ENCODE measurements around the gene IL4R.

IL4R gene

DNA sequence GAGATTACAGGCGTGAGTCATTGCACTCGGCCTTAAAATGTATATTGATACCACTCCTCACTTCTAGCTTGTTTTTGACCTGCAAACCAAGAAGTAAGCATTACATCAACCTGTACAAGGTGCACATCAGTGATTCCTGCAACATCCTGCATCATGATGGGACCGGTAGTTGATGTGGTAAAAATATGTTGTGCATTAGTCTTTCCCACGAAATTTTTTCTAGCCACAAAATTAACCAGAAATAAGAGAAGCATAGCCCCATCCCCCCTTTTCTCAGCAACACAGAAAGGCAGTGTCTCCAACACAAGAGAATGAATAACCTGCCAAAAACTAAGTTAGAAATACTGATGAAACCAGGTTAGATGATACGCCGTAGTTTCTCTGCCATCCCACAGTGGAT lies 24.1 kb upstream of the IL4R start:
- no peak for DNase-seq

DNA sequence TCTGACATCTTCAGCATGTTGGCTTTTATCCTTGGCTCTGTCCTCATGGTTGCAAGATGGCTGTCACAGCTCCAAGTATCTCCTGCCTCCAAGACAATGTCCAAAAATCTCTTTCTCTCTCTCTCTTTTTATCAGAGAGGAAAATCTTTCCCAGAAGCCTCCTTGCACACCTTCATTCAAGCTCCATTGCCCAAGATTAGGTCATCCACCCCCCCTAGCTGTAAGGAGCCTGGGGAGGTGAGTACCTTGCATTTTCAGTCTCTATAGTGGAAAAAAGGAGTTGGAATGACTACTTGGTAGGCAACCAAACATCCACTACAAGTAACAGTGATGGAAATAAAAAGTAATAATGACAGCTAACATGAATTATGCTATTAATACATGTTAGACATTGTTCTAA lies 23.2 kb upstream of the IL4R start:
- no peak for DNase-seq

DNA sequence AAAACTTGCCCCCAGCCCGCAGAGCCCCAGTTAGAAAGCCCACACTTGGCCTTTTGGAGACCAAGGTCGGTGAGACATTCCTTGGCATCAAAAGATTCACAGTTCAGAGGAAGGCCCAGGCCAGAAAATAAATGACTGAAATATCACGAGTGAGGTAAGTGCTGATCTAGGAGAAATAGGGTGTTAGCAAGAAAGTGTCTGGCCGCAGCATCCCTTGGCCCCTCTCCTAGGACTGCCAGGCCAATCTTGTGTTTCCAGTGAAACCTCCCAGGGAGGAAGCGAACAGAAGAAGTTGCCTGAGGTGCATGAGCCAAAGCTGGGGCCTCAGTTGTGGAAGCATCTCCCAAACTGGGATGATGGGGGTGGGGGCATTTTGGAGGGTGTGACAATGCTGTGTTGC lies 22.7 kb upstream of the IL4R start:
- DNase-seq = no peak

DNA sequence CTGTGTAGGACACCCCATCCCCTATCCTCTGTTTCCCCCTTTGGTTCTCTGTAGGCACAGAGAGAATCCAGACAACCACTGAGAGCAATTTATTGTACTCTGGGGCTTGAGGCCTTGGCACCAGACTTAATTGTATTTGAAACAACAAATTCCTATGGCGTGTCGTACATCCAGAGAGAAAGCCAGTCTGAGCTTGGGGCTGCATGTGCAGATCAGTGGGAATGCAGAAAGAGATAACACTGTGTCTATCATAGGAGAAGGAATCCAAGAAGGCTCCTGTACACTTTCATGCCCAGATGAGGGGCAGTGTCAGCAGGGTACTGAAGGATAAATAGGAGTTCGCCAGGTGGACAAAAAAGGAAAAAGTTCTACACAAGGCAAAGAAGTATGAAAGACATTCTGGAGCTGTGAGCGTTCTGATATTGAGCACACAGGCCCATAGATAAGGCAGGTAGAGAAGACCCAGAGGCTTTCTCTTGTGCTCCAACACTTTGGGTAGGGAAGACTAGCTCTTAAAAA lies 22.0 kb upstream of the IL4R start:
- DNase-seq = no peak

DNA sequence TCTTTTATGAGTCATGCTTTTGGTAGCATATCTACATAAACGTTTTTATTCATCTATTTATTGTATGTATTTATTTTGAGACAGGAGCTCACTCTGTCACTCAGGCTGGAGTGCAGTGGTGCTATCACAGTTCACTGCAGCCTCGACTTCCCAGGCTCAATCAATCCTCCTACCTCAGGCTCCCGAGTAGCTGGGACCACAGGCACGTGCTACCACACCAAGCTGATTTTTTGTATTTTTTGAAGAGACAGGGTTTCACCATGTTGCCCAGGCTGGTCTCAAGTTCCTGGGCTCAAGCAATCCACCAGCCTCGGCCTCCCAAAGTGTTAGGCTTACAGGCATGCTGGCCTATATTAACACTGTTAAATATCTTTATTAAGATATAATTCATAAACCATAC lies 20.4 kb upstream of the IL4R start:
- DNase-seq = no peak

DNA sequence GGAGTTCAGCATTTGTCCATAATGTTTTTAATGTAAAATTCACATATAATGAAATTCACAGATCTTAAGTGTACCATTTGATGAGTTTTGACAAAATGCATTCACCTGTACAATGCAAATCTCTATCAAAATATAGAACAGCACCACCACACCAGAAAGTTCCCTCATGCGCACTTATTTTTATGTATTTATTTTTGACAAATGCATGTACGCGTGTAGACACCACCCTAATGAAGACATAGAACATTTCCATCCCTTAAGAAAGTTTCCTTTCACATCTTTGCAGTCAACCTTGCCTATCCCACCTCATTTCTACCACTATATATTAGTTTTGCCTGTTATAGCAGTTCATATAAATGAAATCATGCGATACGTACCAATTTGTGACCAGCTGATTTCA lies 15.6 kb upstream of the IL4R start:
- DNase-seq = no peak

DNA sequence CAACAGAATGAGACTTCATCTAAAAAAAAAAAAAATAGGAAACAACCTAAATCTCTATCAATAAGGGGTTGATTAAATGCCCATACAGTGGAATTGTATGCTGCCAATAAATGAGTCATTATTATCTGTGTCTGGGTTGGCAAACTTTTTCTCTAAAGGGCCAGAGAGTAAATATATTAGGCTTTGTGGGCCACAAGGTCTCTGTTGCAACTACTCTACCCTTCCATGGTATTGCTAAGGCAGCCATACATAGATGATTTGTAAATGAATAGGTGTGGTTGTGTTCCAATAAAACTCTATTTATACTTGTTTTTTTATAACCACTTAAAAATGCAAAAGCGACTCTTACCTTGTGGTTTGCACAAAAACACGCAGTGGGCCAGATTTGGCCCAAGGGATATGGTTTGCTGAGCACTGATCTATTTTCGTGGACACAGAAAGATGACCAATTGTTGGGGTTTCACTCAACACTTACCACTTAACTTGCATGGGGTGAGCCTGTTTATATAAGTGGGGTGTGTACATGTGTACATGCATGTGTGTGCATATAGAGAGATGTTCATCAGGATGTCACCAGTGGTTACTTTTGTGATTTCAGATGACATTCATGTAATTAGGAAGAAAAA lies 12.4 kb upstream of the IL4R start:
- DNase-seq = no peak

DNA sequence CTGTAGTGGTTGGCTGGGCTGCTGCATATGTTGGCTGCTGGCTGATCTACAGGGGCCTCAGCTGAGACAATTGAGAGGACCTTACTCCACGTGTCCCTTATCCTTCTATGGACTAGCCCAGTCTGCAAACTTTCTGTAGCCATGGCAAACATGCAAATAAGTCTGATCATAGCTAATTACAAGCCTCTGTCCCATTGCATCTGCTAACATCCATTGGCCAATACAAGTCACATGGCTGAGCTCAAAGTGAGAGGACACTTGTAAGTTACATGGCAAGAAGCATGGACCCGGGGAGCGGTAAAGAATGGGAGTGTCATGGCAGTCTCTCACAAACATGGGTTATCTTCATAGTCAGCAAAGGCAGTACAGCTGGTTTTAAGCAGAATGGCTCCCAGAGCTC lies 11.6 kb upstream of the IL4R start:
- DNase-seq = no peak

DNA sequence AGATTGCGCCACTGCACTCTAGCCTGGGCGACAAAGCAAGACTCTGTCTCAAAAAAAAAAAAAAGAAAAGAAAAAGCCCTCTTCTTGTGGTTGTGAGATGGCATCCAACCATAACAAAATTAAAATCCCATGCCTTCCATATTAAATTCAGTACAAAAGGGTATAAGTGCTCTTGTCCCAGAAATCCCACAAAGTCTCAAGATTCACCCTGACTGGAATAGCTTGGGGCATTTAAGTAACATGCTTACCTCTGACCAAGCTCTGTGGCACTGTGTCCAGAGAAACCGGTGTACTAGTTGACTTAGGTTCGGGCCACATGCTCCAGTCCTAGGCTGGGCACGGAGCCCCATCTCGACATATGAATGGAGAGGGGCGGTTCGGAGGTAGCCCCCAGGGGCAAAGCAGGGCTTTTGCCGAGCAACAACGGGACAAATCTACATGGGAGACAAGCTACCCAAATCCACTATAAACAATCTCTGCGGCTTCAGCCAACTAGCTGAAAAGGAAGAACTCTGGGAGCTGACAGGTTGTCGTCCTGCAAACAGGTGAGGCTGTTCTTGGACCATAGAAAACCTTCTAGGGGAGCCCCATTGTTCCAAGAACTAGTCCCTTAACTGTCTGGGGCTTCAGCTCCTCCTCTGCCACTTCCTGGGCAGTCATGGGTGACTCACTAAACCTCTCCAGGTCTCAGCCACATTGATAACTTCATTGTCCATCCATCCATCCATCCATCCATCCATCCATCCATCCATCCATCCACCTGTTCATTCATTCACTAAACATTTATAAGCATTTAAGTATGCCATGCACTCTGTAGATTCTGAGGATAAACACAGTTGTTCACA lies 10.3 kb upstream of the IL4R start:
- no peak for DNase-seq

DNA sequence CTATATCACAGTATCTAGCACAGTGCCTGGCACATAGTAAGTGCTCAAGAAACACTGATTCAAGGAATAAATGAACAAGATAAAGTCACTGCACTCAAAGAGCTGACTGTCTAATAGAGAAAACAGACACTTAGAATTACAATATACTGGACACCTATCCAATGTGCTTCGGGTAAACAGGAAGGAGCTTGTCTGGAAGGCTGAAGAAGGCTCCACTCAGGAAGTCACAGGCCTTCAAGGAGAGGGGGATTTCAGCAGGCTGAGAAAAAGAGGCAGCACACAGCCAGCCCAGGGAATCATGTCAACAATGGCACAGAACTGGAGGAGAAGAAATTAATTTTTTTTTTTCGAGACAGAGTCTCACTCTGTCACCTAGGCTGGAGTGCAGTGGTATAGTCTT lies 9.7 kb upstream of the IL4R start:
- DNase-seq = no peak

DNA sequence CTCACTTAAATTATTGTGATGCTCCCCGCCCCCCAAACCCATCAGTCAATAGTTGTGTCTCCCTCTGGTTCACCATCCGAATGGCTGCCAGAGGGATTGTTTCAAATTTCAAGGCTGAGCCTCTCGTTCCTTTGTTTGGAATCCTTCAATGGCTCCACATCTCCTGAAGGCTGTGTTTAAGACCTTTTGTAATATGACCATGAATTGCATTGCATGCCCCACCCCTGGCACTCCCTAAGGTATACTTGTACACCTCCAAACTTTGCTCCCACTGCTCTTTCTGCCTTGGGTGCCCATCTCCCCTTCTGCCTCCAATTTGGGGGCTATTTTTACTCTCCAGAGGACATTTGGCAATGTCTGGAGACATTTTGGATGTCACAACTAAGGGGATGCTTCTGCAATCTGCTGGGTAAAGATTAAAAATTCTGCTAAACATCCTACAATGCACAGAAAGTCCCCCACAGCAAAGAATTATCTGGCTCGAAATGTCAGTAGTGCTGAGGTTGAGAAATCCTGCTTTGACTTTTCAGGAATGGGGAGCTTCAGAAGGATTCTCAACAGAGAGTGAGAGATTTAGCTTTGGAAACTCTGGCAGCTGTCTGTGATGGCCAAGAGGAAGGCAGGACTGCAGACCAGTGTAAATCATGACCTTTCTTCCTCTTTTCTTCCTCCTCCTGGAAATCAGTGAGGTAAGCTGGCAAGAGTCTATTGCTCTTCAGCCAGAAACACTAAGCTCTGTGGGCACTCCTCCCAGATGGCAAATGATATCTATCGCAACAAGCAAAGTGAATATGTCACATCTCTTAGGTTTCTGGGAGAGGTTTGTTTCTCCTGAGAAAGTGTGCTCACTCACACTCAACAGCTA lies 8.7 kb upstream of the IL4R start:
- DNase-seq = no peak

DNA sequence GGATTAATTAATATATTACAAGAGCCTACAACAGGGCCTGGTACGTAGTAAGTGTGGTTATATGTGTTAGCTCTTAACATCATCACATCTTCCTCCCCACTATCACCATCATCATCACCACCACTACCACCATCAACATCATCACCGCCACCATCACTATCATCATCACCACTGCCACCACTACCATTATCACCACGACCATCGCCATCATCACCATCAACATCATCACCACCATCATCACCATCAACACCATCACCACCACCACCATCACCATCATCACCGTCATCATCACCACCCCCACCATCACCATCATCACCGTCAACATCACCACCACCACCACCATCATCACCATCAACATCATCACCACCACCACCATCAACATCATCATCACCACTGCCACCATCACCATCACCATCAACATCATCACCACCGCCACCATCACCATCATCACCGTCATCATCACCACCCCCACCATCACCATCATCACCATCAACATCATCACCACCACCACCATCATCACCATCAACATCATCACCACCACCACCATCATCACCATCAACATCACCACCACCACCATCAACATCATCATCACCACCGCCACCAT lies 7.8 kb upstream of the IL4R start:
- DNase-seq = no peak

DNA sequence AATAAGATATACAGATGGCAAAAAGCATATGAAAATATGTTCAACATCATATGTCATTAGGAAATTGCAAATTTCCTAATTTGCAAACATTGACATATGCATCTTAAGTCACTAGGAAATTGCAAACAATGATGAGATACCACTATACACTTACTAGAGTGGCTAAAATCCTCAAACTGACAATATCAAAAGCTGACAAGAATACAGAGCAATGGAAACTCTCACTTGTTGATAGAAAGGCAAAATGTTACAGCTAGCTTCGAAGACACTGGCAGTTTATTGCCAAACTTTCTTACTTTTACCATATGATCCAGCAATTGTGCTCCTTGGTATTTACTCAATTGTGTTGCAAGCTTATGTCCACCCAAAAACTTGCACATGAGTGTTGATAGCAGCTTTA lies 5.0 kb upstream of the IL4R start:
- no peak for DNase-seq

DNA sequence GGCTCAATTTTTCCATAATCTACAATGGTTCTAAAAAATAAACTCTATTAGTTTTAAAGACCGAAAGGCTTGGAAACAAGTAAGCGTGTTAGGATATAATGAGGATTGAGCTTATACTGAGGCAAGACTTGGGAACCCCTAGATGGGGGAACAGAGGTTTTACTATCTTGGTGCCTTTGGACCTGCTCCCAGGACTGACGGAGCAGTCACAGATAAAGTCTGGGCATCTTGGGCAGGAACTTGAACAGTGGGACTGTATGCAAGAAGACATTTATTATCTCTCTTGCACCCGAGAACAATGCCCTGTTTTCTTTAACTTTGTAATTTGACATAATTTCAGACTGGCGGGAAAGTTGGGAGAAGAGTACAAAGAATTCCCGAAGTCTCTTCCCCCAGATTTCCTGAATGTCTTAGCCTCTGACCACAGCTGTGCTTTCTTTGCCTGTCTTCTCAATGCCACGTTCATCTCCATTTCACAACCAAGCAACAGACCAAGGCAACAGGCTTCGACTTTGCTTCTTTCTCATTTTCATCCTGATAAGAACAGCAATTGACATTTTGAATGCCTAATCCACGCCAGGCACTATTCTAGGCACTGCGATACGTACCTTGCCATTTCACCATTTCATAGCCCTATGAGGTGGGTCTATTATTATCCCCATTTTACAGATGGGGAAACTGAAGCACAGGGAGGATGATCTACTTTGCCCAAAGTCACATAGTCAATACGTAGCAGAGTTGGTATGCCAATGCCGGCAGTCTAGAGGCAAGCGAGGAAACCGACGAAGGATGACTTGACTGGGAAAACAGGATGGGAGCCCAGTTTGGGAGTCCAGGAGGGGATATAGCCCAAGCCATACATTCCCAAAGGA lies 3.0 kb upstream of the IL4R start:
- DNase-seq = no peak

DNA sequence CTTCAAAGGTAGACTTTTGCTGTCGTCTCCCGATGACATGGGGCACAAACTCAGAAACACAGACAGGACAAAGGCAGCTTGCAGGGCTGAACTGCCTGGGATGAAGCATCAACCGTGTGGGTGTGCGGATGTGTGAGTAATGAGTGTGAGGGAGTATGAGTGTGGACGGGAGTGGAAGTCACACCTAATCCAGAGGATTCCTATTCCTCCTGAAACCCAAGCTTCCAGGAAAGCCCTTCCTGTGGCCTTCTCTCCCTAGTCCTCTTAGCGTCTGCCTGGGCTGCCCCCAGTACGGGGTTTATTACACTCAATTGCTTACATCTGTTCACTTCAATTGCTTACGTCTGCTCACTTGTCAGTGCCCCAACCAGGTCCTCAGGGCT lies 2.3 kb upstream of the IL4R start:
- no peak for DNase-seq

DNA sequence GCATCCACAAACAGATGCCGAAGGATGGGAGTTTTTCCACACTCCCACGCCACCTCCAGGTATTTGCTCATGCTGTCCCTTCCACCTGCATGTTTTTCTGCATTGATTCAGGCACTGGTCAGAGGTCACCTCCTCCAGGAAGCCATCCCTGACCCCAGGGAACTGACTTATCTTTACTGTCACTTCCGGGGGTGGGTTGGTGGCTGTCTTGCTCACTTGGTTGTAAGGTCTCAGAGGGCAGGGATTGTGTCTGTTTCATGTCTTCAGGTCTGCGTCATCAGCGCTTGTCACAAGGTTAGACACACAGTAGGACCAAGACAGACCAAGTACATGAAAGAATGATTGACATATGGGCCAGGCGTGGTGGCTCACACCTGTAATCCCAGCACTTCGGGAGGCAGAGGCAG lies 1.9 kb upstream of the IL4R start:
- DNase-seq = no peak

DNA sequence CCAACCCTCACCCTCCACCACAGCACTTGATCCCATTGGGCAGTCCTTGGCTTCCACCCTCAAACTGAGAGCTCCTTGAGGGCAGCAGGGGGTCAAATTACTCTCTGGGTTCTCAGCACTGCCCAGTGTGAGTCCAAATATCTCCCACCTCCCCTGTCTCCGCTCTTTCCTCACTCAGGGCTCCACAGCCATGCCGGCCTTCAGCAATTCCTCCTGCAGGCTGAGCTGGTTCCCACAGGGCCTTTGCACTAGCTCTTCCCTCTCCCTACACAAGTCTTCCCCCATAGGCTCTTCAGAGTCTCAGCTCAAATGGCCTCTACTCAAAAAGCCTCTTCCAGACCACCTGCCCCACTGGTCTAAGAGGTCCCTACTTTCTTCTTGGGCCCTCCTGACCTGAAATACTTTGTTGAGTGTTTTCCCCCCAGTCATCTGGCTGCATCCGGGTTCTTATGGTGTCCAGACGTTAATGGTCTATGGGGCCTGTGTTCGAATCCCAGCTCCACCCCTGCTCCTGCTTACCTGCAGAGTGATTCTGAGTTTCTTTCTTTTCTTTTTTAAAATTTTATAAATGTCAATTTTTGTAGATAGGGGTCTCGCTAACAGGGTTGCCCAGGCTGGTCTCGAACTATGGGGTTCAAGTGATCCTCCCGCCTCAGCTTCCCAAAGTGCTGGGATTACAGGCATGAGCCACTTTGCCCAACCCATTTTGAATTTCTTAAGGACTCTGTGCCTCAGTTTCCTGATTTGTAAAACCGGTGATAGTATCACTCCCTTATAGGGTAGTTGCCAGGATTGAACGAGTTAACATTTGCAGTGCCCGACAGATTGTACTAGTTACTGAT lies 973 bp upstream of the IL4R start:
- DNase-seq = no peak

DNA sequence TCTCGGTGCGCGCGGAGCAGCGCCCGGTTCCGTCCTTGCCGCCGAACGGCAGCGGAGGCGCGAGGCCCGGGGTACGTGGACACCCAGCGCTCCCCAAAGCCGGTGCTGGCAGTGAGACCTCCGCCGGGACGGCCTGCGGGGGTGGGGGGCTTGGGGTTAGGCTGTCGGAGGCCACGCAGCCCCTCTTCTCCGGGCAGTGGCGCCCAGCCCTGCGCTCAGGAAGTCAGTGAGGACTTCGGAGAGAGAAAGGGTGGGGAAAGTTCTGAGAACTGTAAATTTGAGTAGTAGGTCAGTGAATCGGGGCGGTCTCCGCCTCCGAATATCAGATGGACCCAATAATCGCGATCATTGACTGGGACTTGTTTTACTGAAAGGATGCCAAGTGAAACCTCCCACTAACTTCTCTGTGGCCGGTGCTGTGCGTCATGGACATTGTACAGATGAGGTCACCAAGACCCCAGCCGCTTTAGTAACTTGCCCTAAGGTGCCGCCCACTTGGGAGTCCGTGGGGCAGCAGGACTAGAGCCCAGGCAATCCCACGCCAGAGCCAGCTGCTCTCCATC lies 468 bp downstream of the IL4R start:
- DNase-seq = no peak

DNA sequence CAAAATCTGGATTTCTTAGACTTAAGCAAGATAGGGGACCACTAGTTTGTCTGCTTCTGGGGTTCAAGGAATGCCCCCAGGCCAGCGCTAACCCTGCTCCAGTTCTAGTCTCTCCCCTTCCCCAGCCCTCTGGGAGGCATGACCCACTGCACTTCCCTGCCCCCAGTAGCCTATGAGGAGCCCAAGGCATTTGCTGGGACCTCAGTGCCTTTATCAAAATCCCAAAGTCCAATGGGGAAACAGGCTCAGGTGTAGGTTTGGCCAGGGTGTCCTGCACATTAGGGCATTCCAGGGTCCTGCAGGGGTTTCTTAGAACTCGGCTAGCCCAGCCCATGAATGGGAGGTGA lies 1.2 kb downstream of the IL4R start:
- no peak for DNase-seq

DNA sequence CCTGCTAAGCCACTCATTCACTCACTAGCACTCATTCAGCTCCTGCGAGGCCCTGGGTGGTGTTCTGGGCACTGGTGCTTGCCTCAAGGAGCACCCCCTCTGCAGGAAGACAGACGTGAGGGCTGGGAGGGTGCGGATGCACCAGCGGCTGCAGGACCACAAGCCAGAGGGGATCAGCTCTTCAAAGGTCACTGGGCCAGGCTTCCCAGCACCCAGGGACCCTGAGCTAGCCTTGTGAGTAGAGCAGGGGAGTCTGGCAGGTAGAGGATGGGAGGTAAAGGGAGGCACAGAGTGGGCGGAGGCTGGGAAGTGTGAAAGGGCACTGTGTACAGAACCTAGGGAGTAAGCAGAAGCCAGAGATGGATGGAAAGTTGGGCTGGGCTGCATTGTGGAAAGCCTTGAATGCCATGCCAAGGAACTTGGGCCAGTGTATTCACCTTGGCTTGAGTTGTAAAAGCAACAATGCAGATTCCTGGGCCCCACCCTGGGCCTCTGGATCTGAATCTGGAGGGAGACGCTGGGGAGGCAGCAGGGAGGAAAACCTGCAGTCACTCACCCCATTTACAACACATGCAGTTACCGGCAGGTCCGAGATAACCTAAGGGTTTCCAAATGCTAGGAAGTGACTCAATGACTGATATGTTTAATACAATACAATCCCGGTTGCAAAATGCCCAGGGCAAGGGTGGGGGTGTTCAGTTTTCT lies 1.7 kb downstream of the IL4R start:
- DNase-seq = no peak

All from NCI-H187 (cell line).